ENCODE measurements around the gene ANO3.

The ANO3 gene

GRCh38 chr11:26558190-26558589 is 226.3 kb downstream of the ANO3 start:
- Histone ChIP-seq H3K27me3 (replicated peaks; ENCODE audit: control insufficient read depth, insufficient read depth, low read length) (no peaks in the 10 kb centered on the region), H3K4me3 (replicated peaks; ENCODE audit: low read depth, low read length) (no peak overlapping the region), H3K36me3 (ENCODE audit: control insufficient read depth, insufficient read depth, low read length) (no peaks in the 10 kb centered on the region)
- no peak for DNase-seq (ENCODE audit: extremely low read depth, insufficient read length)
- TF ChIP-seq CTCF (IDR thresholded peaks at IDR 0.05; ENCODE audit: insufficient read depth, low read length, poor library complexity, severe bottlenecking) = no peak

- Histone ChIP-seq H3K27me3 (replicated peaks; ENCODE audit: control insufficient read depth, insufficient read depth, low read length) (no peaks in the 10 kb centered on the region), H3K36me3 (ENCODE audit: control insufficient read depth, insufficient read depth, low read length) (no peaks in the 10 kb centered on the region), H3K4me3 (replicated peaks; ENCODE audit: low read depth, low read length) (no peak overlapping the region; the same call in 1 of the 2 replicates)
- no peak for TF ChIP-seq CTCF (IDR thresholded peaks at IDR 0.05; ENCODE audit: insufficient read depth, low read length, poor library complexity, severe bottlenecking)
- no peak for DNase-seq (ENCODE audit: extremely low read depth, insufficient read length)
Measured at GRCh38 chr11:26569646-26570045, 237.7 kb downstream of the ANO3 start.

GRCh38 chr11:26571861-26572654 is 240.1 kb downstream of the ANO3 start, which contains the start of gene MUC15:
Gene MUC15 (minus strand): TSS chr11:26572263. CDS start chr11:26567094, 5,169 bp downstream.
- Histone ChIP-seq H3K36me3 (ENCODE audit: control insufficient read depth, insufficient read depth, low read length) (no peaks in the 10 kb centered on the region), H3K4me3 (replicated peaks; ENCODE audit: low read depth, low read length) (no peak within 1 kb of the TSS), H3K27me3 (replicated peaks; ENCODE audit: control insufficient read depth, insufficient read depth, low read length) (no peaks in the 10 kb centered on the region)
- no peak for TF ChIP-seq CTCF (IDR thresholded peaks at IDR 0.05; ENCODE audit: insufficient read depth, low read length, poor library complexity, severe bottlenecking)
- DNase-seq (ENCODE audit: extremely low read depth, insufficient read length) = no peak

GRCh38 chr11:26572770-26573402 is 241.0 kb downstream of the ANO3 start:
- no peak for DNase-seq (ENCODE audit: extremely low read depth, insufficient read length)
- no peaks in the 10 kb centered on the region for H3K36me3 ChIP-seq (ENCODE audit: control insufficient read depth, insufficient read depth, low read length)
- H3K27me3 ChIP-seq (replicated peaks; ENCODE audit: control insufficient read depth, insufficient read depth, low read length) = no peaks in the 10 kb centered on the region
- no peak for TF ChIP-seq CTCF (IDR thresholded peaks at IDR 0.05; ENCODE audit: insufficient read depth, low read length, poor library complexity, severe bottlenecking)
- no peak overlapping the region for H3K4me3 ChIP-seq (replicated peaks; ENCODE audit: low read depth, low read length)

GRCh38 chr11:26573896-26574295 is 242.0 kb downstream of the ANO3 start:
- no peak for TF ChIP-seq CTCF (IDR thresholded peaks at IDR 0.05; ENCODE audit: insufficient read depth, low read length, poor library complexity, severe bottlenecking)
- DNase-seq (ENCODE audit: extremely low read depth, insufficient read length) = no peak
- no peaks in the 10 kb centered on the region for H3K27me3 ChIP-seq (replicated peaks; ENCODE audit: control insufficient read depth, insufficient read depth, low read length)

More at GRCh38 chr11:26573896-26574295, 242.0 kb downstream of the ANO3 start:
- no peaks in the 10 kb centered on the region for H3K36me3 ChIP-seq (ENCODE audit: control insufficient read depth, insufficient read depth, low read length)
- no peak overlapping the region for H3K4me3 ChIP-seq (replicated peaks; ENCODE audit: low read depth, low read length)

Measured in GM06990 (cell line).